Measurements from ENCODE around the gene IGHMBP2. TPM values are rescaled to one million over a fixed set of nuclear protein-coding genes. Genes with fewer than 3 reads are reported as not detected.

Gene IGHMBP2
- total RNA-seq: 9.6 and 10.6 TPM in 2 replicates

DNA sequence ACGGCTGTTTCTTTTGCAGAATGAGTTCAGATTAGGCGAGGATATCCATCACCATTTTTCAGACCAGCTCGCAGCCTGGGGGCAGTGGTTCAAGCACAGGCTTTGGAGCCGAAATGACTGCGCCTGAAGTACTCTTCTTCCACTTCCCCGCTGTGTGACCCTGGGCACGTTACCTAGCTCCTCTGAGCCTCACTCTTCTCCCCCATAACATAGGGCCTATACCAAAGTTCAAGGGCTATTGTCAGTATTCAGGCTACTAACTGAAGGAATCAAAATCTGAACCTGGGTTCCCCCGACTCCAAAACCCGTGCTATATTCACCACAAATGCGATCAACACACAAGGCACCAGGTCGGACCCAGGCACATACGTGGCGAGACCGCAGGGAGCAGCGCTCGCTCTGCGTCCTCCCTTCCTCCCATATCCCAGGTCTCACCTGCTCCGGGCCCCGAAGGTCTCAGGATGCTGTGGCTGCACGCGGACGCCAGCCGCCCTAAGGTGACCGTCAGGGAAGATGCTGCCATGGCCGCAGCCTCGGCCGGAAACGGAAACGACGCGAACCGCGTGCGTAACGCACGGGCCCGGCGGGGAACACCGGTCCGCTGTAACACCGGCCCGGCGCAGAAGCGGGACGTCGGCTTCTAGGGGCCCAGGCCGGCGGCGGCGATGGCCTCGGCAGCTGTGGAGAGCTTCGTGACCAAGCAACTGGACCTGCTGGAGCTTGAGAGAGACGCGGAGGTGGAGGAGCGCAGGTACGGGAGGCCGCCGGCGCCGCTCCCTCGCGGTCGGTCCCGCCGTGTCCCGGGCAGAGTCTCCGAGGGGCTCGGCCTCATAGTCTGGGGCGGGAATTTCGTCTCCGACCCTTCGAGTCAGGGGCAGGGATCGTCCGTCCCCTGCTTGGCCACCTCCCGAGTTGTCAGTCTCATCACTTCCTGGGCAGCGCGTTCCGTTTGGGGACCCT, at the start of gene IGHMBP2, which contains the start of gene MRPL21:
TSS of gene IGHMBP2 (plus strand) at position 604 of the 960 bp plus-strand sequence. CDS start at position 666, 62 bp downstream.
TSS of gene MRPL21 (minus strand) at position 545 of the 960 bp plus-strand sequence. CDS start at position 523, 22 bp downstream.

DNA sequence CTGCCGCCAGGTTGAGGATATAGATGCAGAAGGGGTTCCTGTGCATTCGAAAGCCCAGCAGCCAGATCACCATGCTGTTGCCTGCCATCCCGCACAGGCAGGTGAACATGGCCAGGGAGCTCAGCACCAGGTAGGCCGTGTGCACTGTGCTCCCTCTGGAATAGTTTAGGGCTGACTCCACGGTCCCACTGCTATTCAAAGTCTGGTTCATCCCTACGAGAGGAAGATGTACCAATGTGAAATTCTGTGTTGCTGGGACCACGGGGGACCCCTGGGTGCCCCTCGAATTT, 77.0 kb downstream of the IGHMBP2 start, which contains the start of gene MRGPRD:
TSS of gene MRGPRD (minus strand) at position 211 of the 290 bp plus-strand sequence. CDS start at position 211, 0 bp downstream.

Other genes starting within 250 kb of the IGHMBP2 start
- 0.39 and 1.5 TPM in 2 replicates for gene GAL, start 219.3 kb upstream of the IGHMBP2 start, total RNA-seq
- gene TESMIN, start 152.4 kb upstream of the IGHMBP2 start, total RNA-seq: not detected in 2 replicates
- 37.5 and 48.5 TPM in 2 replicates for gene CPT1A, start 62.0 kb upstream of the IGHMBP2 start, total RNA-seq
- gene MRPL21, start 59 bp upstream of the IGHMBP2 start, total RNA-seq: 66.1 and 88.4 TPM in 2 replicates
- not detected in 2 replicates for gene MRGPRD, start 77.1 kb downstream of the IGHMBP2 start, total RNA-seq
- gene MRGPRF, start 109.4 kb downstream of the IGHMBP2 start, total RNA-seq: 27.8 and 40.1 TPM in 2 replicates
- 9.2 and 13.9 TPM in 2 replicates for gene TPCN2, start 145.0 kb downstream of the IGHMBP2 start, total RNA-seq

Measured in subcutaneous preadipocyte (primary cell).